GM12864 (cell line): Measurements from ENCODE around the gene SCN1B.
A peak's percentile ranks its signal among the peaks of the same experiment; 100 is the strongest.
"Not testable (repeated sequence)": the region's sequence is repeated elsewhere in the genome, so short reads cannot be mapped to it uniquely, and the experiment has no call there.

Experiments
- DNase-seq: peaks from one replicate; pipeline ENCODE4 v3.0.0-alpha.2; 2011; ENCODE audit warnings: low read depth
- H3K4me3 ChIP-seq: 2 replicates; pipeline ENCODE4 v1.5.1; 2011; ENCODE audit warnings: mild to moderate bottlenecking, low read depth, low read length, control low read depth
- TF ChIP-seq, protein P1 (sequence below): IDR thresholded peaks from 2 replicates; pipeline ENCODE4 v1.5.1; 2011; ENCODE audit warnings: low read depth, mild to moderate bottlenecking, moderate library complexity, low read length, control low read depth, inconsistent platforms; ENCODE audit errors: missing control alignments

The SCN1B gene

DNA sequence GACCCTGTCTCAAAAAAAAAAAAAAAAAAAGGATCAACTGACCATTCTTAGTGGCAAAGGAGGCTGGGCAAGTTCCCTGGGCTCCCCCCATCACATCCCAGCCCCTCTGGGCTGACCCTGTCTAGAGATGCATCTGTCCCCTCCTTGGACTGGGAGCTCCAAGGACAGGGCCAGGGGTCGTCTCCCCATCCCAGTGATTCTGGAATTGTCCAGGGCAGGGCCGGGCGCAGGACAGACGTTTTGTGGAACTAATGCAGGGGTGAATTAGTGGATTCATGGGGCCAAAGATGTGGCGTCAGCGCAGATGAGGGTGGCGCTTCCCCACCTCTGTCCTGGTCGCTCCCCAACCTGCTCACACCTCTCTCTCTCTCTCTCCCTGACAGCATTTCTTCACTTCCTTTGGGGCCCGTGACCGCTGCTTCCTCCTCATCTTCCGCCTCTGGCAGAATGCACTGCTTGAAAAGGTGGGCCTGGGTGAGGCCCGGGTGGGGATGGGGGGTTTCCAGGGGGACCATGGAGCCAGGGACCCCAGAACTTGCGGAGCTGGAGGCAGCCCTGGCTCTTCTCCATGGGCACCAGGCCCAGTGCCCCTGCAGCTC is 19.1 kb upstream of the SCN1B start:
- TF ChIP-seq, protein P1, sequence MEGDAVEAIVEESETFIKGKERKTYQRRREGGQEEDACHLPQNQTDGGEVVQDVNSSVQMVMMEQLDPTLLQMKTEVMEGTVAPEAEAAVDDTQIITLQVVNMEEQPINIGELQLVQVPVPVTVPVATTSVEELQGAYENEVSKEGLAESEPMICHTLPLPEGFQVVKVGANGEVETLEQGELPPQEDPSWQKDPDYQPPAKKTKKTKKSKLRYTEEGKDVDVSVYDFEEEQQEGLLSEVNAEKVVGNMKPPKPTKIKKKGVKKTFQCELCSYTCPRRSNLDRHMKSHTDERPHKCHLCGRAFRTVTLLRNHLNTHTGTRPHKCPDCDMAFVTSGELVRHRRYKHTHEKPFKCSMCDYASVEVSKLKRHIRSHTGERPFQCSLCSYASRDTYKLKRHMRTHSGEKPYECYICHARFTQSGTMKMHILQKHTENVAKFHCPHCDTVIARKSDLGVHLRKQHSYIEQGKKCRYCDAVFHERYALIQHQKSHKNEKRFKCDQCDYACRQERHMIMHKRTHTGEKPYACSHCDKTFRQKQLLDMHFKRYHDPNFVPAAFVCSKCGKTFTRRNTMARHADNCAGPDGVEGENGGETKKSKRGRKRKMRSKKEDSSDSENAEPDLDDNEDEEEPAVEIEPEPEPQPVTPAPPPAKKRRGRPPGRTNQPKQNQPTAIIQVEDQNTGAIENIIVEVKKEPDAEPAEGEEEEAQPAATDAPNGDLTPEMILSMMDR: no peak
- no peak overlapping the region for H3K4me3 ChIP-seq
- no peak for DNase-seq

DNA sequence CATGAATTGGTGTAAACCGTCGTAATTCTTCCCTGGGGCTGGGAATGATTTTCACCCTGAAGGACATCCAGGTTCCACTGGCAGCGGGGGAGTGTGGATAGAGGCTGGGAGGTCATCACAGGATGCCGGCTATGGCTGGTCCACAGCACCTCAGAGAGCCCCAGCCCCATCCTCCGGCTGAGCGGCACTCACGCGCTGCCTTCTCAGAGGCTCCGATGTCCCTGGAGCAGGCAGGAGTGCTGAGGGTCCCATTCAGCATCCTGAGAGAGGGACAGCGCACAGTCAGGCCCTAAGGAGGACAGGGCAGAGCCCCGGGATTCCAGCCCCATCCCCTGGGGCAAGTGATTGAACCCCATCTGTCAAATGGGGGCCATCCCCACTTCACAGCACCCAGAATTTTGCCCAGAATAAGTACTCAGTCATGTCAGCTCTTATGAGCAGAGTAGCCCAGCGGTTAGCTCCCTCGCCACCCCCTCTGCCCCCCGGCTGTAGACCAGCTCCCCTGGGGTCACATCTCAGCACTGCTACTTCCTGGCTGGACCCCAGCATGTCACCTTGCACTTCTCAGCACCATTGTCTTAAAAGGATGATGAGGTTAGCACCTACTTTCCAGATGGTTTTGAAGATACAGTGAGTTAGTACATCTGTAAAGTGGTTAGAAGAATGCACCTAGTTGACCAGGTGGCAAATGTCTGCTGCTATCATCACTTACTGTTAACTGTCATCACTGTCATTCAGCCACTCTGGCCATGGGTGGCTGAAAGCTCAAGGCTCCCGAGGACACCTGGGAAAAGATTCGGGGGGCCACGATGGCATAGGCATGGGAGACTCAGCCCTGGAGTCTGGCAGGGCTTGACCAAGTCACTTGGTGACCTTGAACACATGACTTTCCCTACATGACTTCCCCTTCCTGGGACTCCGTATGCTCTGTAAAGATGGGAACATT is 18.3 kb upstream of the SCN1B start:
- DNase-seq: no peak
- H3K4me3 ChIP-seq: no peak overlapping the region
- TF ChIP-seq, protein P1: no peak

DNA sequence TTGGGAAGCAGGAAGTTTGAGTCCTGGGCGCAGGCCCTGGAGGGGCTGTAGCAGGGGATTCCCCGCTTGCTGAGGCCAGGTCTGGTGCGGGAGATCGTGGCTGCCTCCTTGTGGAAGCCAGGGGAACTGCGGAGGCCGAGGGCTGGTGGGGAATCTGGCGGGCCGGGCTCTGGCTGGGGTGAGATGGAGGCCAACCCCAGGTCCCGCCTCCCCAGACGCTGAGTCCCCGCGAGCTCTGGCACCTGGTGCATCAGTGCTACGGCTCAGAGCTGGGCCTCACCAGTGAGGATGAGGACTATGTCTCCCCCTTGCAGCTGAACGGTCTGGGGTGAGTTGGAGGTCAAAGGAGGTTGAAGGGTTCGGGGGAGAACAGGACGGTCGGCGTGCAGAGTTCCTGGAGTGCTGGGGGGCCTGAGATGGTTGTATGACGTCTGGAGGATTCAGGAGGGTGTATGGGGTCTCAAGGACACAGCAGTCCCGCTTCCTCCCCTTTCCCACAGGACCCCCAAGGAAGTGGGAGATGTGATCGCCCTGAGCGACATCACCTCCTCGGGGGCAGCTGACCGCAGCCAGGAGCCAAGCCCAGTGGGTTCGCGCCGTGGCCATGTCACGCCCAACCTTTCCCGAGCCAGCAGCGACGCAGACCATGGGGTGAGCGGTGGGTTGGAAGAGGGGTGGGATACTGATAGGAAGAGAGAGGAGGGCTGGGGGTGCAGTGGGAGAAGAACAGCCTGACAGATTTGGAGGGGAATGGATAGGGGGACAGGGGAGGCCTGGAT is 17.0 kb upstream of the SCN1B start:
- no peak overlapping the region for H3K4me3 ChIP-seq
- TF ChIP-seq, protein P1: peak; percentile 97
- DNase-seq: no peak

DNA sequence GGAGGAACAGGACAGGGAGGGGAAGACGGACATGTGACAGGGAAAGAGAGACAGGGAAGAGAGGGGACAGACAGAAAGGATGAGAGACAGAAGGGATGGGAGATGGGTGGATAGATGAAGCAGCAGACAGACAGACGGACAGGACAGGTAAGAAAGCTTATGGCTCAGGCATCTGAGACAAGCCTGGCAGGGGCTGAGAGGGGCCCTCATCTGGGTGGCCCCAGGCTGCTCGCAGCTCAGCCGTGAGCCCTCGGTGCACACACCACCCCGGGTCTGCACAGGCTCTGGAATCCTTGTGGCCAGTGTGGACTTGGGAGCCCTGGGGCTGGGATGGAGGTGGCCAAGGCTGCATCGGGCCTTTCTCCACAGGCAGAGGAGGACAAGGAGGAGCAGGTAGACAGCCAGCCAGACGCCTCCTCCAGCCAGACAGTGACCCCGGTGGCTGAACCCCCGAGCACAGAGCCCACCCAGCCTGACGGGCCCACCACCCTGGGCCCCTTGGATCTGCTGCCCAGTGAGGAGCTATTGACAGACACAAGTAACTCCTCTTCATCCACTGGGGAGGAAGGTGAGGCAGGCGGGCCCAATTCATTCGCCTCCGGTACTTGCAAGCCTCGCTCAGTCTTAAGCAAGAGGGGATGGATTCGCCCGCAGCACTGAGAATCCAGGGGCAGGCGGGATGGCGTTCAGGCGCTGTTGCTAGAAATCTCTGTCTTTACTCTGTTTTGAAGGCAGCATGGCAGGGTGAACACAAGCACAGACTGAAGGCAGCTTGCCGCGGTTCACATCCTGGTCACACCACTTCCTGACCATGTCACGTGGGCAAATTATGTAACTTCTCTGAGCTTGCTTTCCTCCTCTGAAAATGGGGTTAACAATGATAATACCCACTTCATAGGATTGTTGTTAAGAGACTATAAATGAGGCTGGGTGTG is 16.2 kb upstream of the SCN1B start:
- no peak for DNase-seq

DNA sequence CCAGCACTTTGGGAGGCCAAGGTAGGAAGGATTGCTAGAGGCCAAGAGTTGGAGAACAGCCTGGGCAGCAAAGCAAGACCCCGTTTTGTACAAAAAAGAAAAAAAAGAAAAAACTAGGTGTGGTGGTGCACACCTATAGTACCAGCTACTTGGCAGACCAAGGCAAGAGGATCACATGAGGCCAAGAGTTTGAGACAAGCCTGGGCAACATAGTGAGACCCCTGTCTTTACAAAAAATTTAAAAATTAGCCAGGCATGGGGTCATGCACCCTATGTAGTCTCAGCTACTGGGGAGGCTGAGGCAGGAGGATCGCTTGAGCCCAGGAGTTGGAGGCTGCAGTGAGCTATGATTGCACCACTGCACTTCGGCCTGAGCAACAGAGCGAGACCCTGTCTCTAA is 15.5 kb upstream of the SCN1B start:
- DNase-seq, H3K4me3 ChIP-seq: not testable (repeated sequence)

More for the DNA sequence above, 16.2 kb upstream of the SCN1B start:
- TF ChIP-seq, protein P1: no peak
- no peak overlapping the region for H3K4me3 ChIP-seq

DNA sequence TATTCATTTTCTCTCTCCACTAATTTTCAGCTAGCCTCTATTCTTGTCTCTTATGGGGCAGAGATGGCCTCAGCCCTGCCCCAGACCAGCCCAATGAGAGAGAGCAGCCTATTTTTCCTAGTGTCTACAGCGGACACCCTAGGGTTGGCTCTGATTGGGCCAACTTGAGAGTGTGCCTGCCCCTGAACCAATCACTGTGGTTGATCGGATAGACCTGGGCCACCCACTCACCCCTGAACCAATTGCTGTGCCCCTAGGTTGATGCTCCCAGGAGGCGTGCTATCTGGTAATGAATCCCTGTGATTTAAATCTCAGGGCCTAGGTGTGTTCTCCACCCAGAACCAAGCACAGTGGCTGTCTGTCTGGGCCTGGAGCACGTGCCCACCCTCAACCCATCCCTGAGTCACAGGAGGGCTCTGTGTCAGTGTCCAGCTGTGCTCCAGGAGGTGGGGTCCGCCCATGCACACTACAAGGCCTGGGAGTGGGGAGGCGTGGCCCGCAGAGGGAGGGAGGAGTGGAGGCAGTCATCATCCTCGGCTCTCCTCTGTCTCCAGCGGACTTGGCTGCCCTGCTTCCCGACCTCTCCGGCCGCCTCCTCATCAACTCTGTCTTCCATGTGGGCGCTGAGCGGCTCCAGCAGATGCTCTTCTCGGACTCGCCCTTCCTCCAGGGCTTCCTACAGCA is 14.9 kb upstream of the SCN1B start:
- no peak overlapping the region for H3K4me3 ChIP-seq
- TF ChIP-seq, protein P1: no peak
- no peak for DNase-seq
